ENCODE measurements around the gene SLC6A3. TPM values are rescaled to one million over a fixed set of nuclear protein-coding genes. Genes with fewer than 3 reads are reported as not detected.

SLC6A3 gene
- total RNA-seq, 4 donors from 2014 or later, result 0.16 to 0.22 TPM; not detected in 2

GRCh38 chr5:1393571-1394501, 51.4 kb downstream of the SLC6A3 start:
- TF ChIP-seq CTCF (IDR thresholded peaks at IDR 0.05; ENCODE audit: low read depth), result no peak

- TF ChIP-seq CTCF (IDR thresholded peaks at IDR 0.05; ENCODE audit: low read depth), result no peak
Observed at GRCh38 chr5:1392801-1393565, 52.3 kb downstream of the SLC6A3 start.

- TF ChIP-seq CTCF (IDR thresholded peaks at IDR 0.05; ENCODE audit: low read depth), result no peak
Observed at GRCh38 chr5:1392261-1392660, 53.0 kb downstream of the SLC6A3 start.

- no peak for TF ChIP-seq CTCF (IDR thresholded peaks at IDR 0.05; ENCODE audit: low read depth)
Observed at GRCh38 chr5:1391691-1392090, 53.5 kb downstream of the SLC6A3 start.

GRCh38 chr5:1390861-1391600, 54.2 kb downstream of the SLC6A3 start:
- TF ChIP-seq CTCF (IDR thresholded peaks at IDR 0.05; ENCODE audit: low read depth), result no peak

- TF ChIP-seq CTCF (IDR thresholded peaks at IDR 0.05; ENCODE audit: low read depth), result no peak
Observed at GRCh38 chr5:1390333-1390732, 54.9 kb downstream of the SLC6A3 start.
